CD14-positive monocyte (primary cell): Measurements from ENCODE around the gene ZEB2. TPM values are rescaled to one million over a fixed set of nuclear protein-coding genes. Genes with fewer than 3 reads are reported as not detected.

ENCODE experiments used
- DNase-seq, 3 donors: peaks; one replicate each; pipeline ENCODE4 v3.0.0-alpha.2; 2011 to 2022
- H2AFZ ChIP-seq: 2 replicates; pipeline ENCODE4 v1.6.0; 2012; ENCODE audit warnings: mild to moderate bottlenecking, low read depth, low read length, inconsistent platforms; ENCODE audit not compliant: insufficient read depth, poor library complexity, severe bottlenecking
- H3K27ac ChIP-seq, 2 donors: 1 replicate in 1 of 2; 2 replicates in 1 of 2; pipeline ENCODE4 v1.5.1; 2012 to 2013; ENCODE audit warnings: low read length in 2 of 2, control low read depth in 1 of 2, inconsistent platforms in 1 of 2, low read depth in 1 of 2, mild to moderate bottlenecking in 1 of 2
- H3K27me3 ChIP-seq, 2 donors: one replicate each; pipeline versions ENCODE4 v1.6.0 to v1.6.1; 2011 to 2013; ENCODE audit warnings: low read length in 2 of 2; ENCODE audit not compliant: control insufficient read depth in 2 of 2, insufficient read depth in 2 of 2
- H3K36me3 ChIP-seq, 2 donors: replicated peaks in 1 of 2; 1 replicate in 1 of 2; 2 replicates in 1 of 2; pipeline versions ENCODE4 v1.5.1 to v1.6.1; 2012 to 2013; ENCODE audit warnings: low read length in 2 of 2, control low read depth in 1 of 2, inconsistent platforms in 1 of 2, mild to moderate bottlenecking in 1 of 2; ENCODE audit not compliant: insufficient read depth in 2 of 2, control insufficient read depth in 1 of 2
- H3K4me1 ChIP-seq, 2 donors: 1 replicate in 1 of 2; 2 replicates in 1 of 2; pipeline versions ENCODE4 v1.5.1 to v1.6.1; 2012 to 2013; ENCODE audit warnings: low read length in 2 of 2, control low read depth in 1 of 2, inconsistent platforms in 1 of 2, mild to moderate bottlenecking in 1 of 2, moderate library complexity in 1 of 2; ENCODE audit not compliant: insufficient read depth in 2 of 2, control insufficient read depth in 1 of 2
- H3K4me2 ChIP-seq: replicated peaks from 2 replicates; pipeline ENCODE3; 2012; ENCODE audit warnings: low read length, moderate library complexity, mild to moderate bottlenecking; ENCODE audit not compliant: poor library complexity, severe bottlenecking; ENCODE audit errors: extremely low read depth
- H3K4me3 ChIP-seq, 3 experiments: fragments of 200-600 bp in 1 of 3; sonication (generic) in 1 of 3; replicated peaks in 1 of 3; 1 replicate in 2 of 3; 2 replicates in 1 of 3; pipeline ENCODE4 v1.5.1; 2011 to 2013; ENCODE audit warnings: low read length in 3 of 3, mild to moderate bottlenecking in 3 of 3, control low read depth in 2 of 3, low read depth in 2 of 3, inconsistent platforms in 1 of 3, moderate library complexity in 1 of 3
- H3K79me2 ChIP-seq: 2 replicates; pipeline ENCODE4 v1.6.0; 2012; ENCODE audit warnings: mild to moderate bottlenecking, control low read depth, inconsistent platforms, low read length, moderate library complexity; ENCODE audit not compliant: insufficient read depth
- H3K9ac ChIP-seq: 2 replicates; pipeline ENCODE4 v1.6.0; 2017; ENCODE audit warnings: low read length, mild to moderate bottlenecking; ENCODE audit not compliant: insufficient read depth, poor library complexity, severe bottlenecking
- H3K9me3 ChIP-seq, 2 donors: replicated peaks in 1 of 2; 1 replicate in 1 of 2; 2 replicates in 1 of 2; pipeline versions ENCODE4 v1.5.1 to v1.6.1; 2012 to 2013; ENCODE audit warnings: low read length in 2 of 2, control low read depth in 1 of 2; ENCODE audit not compliant: control insufficient read depth in 1 of 2, insufficient read depth in 1 of 2
- H4K20me1 ChIP-seq: 2 replicates; pipeline ENCODE4 v1.6.0; 2012; ENCODE audit warnings: mild to moderate bottlenecking, low read length, control low read depth, moderate library complexity; ENCODE audit not compliant: insufficient read depth
- H3K27ac Mint-ChIP-seq, 7 donors: one replicate each; pipeline ENCODE4 v1.8.0; 2020; ENCODE audit warnings: mild to moderate bottlenecking in 7 of 7, mixed read lengths in 7 of 7, moderate library complexity in 6 of 7, inconsistent platforms in 2 of 7
- H3K27me3 Mint-ChIP-seq, 3 donors: one replicate each; pipeline ENCODE4 v1.8.0; 2021 to 2022; ENCODE audit warnings: low read depth in 3 of 3, mild to moderate bottlenecking in 3 of 3, mixed read lengths in 3 of 3, moderate library complexity in 3 of 3, inconsistent platforms in 1 of 3
- H3K36me3 Mint-ChIP-seq, 2 donors: one replicate each; pipeline ENCODE4 v1.8.0; 2020; ENCODE audit warnings: mixed read lengths in 2 of 2, inconsistent platforms in 1 of 2, mild to moderate bottlenecking in 1 of 2
- H3K4me1 Mint-ChIP-seq: one replicate; pipeline ENCODE4 v1.8.0; 2020; ENCODE audit warnings: mild to moderate bottlenecking, mixed read lengths
- H3K4me3 Mint-ChIP-seq, 2 donors: one replicate each; pipeline ENCODE4 v1.8.0; 2020; ENCODE audit warnings: mild to moderate bottlenecking in 2 of 2, mixed read lengths in 2 of 2, moderate library complexity in 1 of 2
- H3K9me3 Mint-ChIP-seq, 7 donors: one replicate each; pipeline ENCODE4 v1.8.0; 2020 to 2022; ENCODE audit warnings: mixed read lengths in 7 of 7, mild to moderate bottlenecking in 6 of 7, moderate library complexity in 6 of 7, inconsistent platforms in 2 of 7
- WGBS: methylation state at CpG from one replicate; pipeline ENCODE4 v1.1.5; 2013; ENCODE audit warnings: missing lambda C conversion rate; ENCODE audit not compliant: insufficient coverage; 5-methylcytosine and 5-hydroxymethylcytosine counted together
- intact Hi-C, 2 donors: fragments of 100-400 bp; cut with micrococcal nuclease; formaldehyde crosslinking; loops; one replicate each; pipeline versions ENCODE4 v1.15.0 to v1.15.1; 2023
- polyA plus RNA-seq, 3 donors: library from polyadenylated mRNA; depleted of rRNA in 1 of 3; unstranded in 2 of 3; stranded (reverse) in 1 of 3; fragments of 300-500 nt in 2 of 3; fragments of >200 nt in 1 of 3; fragmentation: Illumina TruSeq in 2 of 3; gene quantifications; 1 replicate in 2 of 3; 2 replicates in 1 of 3; pipeline ENCODE4 v1.2.3, GENCODE V29; 2012 to 2021
- TF ChIP-seq, protein P1 (sequence below): fragments of 200-600 bp; IDR thresholded peaks from one replicate; pipeline ENCODE4 v1.8.0; 2022; ENCODE audit warnings: antibody characterized with exemption, mild to moderate bottlenecking

ZEB2 gene
- polyA plus RNA-seq, 3 donors: 76.8 to 325 (median 93.8) TPM

GRCh38 chr2:144358374-144358964 lies 161.4 kb downstream of the ZEB2 start:
- Histone ChIP-seq H3K79me2 (no peaks in the 10 kb centered on the region), H3K4me3 (no peak overlapping the region), H4K20me1 (no peaks in the 10 kb centered on the region), H3K36me3 (no peaks in the 10 kb centered on the region), H3K9ac (no peak overlapping the region), H3K27ac (no peak overlapping the region), H3K27me3 (no peaks in the 10 kb centered on the region), H2AFZ (no peak overlapping the region), H3K4me1 (no peaks in the 10 kb centered on the region), H3K4me2 (no peak overlapping the region), H3K9me3 (no peaks in the 10 kb centered on the region)
- TF ChIP-seq, protein P1, sequence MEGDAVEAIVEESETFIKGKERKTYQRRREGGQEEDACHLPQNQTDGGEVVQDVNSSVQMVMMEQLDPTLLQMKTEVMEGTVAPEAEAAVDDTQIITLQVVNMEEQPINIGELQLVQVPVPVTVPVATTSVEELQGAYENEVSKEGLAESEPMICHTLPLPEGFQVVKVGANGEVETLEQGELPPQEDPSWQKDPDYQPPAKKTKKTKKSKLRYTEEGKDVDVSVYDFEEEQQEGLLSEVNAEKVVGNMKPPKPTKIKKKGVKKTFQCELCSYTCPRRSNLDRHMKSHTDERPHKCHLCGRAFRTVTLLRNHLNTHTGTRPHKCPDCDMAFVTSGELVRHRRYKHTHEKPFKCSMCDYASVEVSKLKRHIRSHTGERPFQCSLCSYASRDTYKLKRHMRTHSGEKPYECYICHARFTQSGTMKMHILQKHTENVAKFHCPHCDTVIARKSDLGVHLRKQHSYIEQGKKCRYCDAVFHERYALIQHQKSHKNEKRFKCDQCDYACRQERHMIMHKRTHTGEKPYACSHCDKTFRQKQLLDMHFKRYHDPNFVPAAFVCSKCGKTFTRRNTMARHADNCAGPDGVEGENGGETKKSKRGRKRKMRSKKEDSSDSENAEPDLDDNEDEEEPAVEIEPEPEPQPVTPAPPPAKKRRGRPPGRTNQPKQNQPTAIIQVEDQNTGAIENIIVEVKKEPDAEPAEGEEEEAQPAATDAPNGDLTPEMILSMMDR: no peak
- Mint-ChIP-seq H3K4me3 (no peak overlapping the region), H3K36me3 (no peaks in the 10 kb centered on the region), H3K4me1 (no peaks in the 10 kb centered on the region), H3K27me3 (peaks cover 0 to 3% (median 1%) of the 10 kb centered on the region in 3 donors), H3K27ac (no peak overlapping the region), H3K9me3 (peaks cover 0 to 3% (median 1%) of the 10 kb centered on the region in 7 donors)
- intact Hi-C loops: no loop called here
- WGBS: no CpG with 5 or more reads among the region's 3 CpGs
- DNase-seq: no peak

GRCh38 chr2:144357623-144358373 lies 162.1 kb downstream of the ZEB2 start:
- Mint-ChIP-seq H3K36me3 (no peaks in the 10 kb centered on the region), H3K4me1 (no peaks in the 10 kb centered on the region), H3K27me3 (peaks cover 0 to 3% (median 1%) of the 10 kb centered on the region in 3 donors), H3K4me3 (no peak overlapping the region), H3K27ac (no peak overlapping the region), H3K9me3 (peaks cover 0 to 3% (median 1%) of the 10 kb centered on the region in 7 donors)
- Histone ChIP-seq H3K9me3 (no peaks in the 10 kb centered on the region), H3K27me3 (no peaks in the 10 kb centered on the region), H3K4me3 (no peak overlapping the region), H2AFZ (no peak overlapping the region), H3K79me2 (no peaks in the 10 kb centered on the region), H4K20me1 (no peaks in the 10 kb centered on the region), H3K27ac (no peak overlapping the region), H3K4me2 (no peak overlapping the region), H3K36me3 (no peaks in the 10 kb centered on the region), H3K4me1 (no peaks in the 10 kb centered on the region), H3K9ac (no peak overlapping the region)
- TF ChIP-seq, protein P1: no peak
- intact Hi-C loops: no loop called here
- WGBS: 100% methylated on average over 1 of the region's 4 CpGs
- peak in 1 of 3 donors; percentile 28 for DNase-seq
